ENCODE data around the gene ATG9B.

DNA sequence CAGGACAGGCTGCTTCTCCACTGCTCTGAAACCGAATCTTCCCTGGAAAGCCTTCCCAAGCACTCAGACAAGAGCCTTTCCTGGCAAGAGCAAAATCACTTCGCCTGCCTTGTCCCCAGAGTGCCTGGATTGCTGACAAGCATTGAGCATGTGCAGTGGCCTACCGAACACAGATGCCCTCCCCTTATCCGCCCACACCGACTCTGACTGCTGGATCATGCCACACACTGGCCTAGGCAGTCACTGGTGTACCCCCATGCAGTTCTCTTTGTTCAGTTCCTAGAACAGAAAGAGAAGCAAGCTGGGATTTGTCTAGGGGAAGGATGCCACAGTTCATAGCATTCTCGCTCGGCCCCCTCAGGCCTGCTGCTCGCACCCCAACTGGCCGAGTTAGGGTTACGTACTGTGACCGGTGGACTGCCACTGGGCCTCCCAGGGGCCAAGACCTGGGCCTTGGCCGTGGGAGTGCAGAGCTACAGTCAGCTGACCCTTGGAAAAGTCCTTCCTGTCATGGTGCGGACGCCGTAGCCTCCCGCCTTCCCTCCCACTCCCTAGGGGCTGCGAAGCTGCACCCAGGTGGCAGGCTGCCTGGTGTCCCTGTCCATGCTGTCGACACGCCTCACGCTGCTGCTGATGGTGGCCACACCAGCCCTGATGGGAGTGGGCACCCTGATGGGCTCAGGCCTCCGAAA is 10.9 kb upstream of the ATG9B start:
- TF ChIP-seq POLR2AphosphoS5 (IDR thresholded peaks at IDR 0.05; ENCODE audit: insufficient read depth, low read depth, low read length) (no peak), POLR2A (IDR thresholded peaks at IDR 0.05; ENCODE audit: low read depth, low read length) (no peak), MYC (IDR thresholded peaks at IDR 0.05; ENCODE audit: low read depth, low read length) (no peak)
- TF ChIP-seq, protein P1, sequence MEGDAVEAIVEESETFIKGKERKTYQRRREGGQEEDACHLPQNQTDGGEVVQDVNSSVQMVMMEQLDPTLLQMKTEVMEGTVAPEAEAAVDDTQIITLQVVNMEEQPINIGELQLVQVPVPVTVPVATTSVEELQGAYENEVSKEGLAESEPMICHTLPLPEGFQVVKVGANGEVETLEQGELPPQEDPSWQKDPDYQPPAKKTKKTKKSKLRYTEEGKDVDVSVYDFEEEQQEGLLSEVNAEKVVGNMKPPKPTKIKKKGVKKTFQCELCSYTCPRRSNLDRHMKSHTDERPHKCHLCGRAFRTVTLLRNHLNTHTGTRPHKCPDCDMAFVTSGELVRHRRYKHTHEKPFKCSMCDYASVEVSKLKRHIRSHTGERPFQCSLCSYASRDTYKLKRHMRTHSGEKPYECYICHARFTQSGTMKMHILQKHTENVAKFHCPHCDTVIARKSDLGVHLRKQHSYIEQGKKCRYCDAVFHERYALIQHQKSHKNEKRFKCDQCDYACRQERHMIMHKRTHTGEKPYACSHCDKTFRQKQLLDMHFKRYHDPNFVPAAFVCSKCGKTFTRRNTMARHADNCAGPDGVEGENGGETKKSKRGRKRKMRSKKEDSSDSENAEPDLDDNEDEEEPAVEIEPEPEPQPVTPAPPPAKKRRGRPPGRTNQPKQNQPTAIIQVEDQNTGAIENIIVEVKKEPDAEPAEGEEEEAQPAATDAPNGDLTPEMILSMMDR (IDR thresholded peaks at IDR 0.05; ENCODE audit: extremely low read depth in 1 of 2, insufficient read depth in 1 of 2, low read depth in 1 of 2, low read length in 2 of 2) = no peak
